A673 (cell line): ENCODE data around the gene MEGF10.

ENCODE experiments used
- EZH2 ChIP-seq: fragments of 200-600 bp; sonication (generic); IDR thresholded peaks from 2 replicates; pipeline ENCODE4 v1.6.1; 2017; ENCODE audit warnings: borderline replicate concordance, low read depth, mild to moderate bottlenecking, mixed read lengths, antibody characterized with exemption, low read length; ENCODE audit not compliant: poor library complexity, severe bottlenecking
- TF ChIP-seq, protein P1 (sequence below): fragments of 300-800, 200-600 bp; sonication (generic); conservative IDR thresholded peaks from 2 replicates; pipeline ENCODE4 v1.5.1; 2017; ENCODE audit warnings: low read depth, mild to moderate bottlenecking, antibody characterized with exemption, low read length, moderate library complexity, mixed read lengths

GRCh38 chr5:127337876-127338275 is 47.3 kb downstream of the MEGF10 start:
- TF ChIP-seq, protein P1, sequence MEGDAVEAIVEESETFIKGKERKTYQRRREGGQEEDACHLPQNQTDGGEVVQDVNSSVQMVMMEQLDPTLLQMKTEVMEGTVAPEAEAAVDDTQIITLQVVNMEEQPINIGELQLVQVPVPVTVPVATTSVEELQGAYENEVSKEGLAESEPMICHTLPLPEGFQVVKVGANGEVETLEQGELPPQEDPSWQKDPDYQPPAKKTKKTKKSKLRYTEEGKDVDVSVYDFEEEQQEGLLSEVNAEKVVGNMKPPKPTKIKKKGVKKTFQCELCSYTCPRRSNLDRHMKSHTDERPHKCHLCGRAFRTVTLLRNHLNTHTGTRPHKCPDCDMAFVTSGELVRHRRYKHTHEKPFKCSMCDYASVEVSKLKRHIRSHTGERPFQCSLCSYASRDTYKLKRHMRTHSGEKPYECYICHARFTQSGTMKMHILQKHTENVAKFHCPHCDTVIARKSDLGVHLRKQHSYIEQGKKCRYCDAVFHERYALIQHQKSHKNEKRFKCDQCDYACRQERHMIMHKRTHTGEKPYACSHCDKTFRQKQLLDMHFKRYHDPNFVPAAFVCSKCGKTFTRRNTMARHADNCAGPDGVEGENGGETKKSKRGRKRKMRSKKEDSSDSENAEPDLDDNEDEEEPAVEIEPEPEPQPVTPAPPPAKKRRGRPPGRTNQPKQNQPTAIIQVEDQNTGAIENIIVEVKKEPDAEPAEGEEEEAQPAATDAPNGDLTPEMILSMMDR = no peak
- no peak for TF ChIP-seq EZH2
